ENCODE results near the gene POP5. TPM values are rescaled to one million over a fixed set of nuclear protein-coding genes. Genes with fewer than 3 reads are reported as not detected.
A peak's percentile ranks its signal among the peaks of the same experiment; 100 is the strongest.

Gene POP5
- total RNA-seq, 5 donors from 2014 or later (not counting 1 experiment from before 2014, with no cell fraction given) = 40.6 to 69.0 (median 63.1) TPM

DNA sequence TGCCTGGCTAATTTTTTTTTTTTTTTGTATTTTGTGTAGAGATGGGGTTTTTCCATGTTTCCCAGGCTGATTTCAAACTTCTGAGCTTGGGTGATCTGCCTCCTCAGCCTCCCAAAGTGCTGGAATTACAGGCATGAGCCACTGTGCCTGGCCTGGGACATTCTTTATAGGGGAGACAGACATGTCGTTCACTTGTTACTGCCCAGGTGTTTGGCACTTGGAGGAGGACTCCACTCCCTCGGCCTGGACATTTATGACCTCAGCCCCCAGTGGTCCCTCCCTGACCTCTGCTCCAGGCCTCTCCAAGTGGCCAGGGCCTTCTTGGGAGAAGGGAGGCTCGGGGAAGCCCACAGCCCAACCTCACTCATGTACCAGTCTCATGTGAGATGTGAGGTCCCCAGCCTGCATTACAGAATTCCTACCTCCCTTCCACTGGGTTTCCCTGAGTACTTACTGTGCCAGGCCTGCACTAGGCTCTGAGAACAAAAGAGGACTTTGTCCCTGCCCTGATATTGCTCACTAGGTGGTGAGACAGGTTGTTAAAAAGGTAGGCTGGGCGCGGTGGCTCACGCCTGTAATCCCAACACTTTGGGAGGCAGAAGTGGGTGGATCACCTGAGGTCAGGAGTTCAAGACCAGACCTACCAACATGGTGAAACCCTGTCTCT, 9.7 kb upstream of the POP5 start:
- ChIA-PET POLR2A (interaction anchor here in 1 of 2 donors (0.6 kb wide), 1 partner anchor 297 kb away, joined by 3 read pairs; no protein-coding TSS in a partner anchor), CTCF (interaction anchor here (0.6 to 0.7 kb wide), 2 partner anchors 469 to 502 kb away, joined by 3 read pairs; no protein-coding TSS in a partner anchor)
- no peaks in the 10 kb centered on the region for H3K36me3 ChIP-seq (ENCODE audit: control insufficient read depth in 2 of 2, extremely low read depth in 1 of 2, insufficient read depth in 1 of 2, low read length in 1 of 2)
- Mint-ChIP-seq H3K27me3 (peaks cover 0 to 1% of the 10 kb centered on the region in 2 donors), H3K4me3 (no peak overlapping the region), H3K4me1 (no peaks in the 10 kb centered on the region), H3K27ac (no peak overlapping the region), H3K9me3 (no peaks in the 10 kb centered on the region), H3K36me3 (no peaks in the 10 kb centered on the region)
- WGBS (ENCODE audit: insufficient coverage) = 92% methylated on average over 4 of the region's 6 CpGs
- H3K4me3 ChIP-seq (ENCODE audit: control insufficient read depth in 1 of 2, extremely low read depth in 1 of 2, low read length in 1 of 2) = no peak overlapping the region
- DNase-seq = no peak
- H3K9me3 ChIP-seq = no peaks in the 10 kb centered on the region
- ATAC-seq (replicated peaks in 1 of 4) = no peak
- no peaks in the 10 kb centered on the region for H3K4me1 ChIP-seq (ENCODE audit: control insufficient read depth in 1 of 2, extremely low read depth in 1 of 2, insufficient read depth in 2 of 2, low read length in 2 of 2)
- H3K27ac ChIP-seq (ENCODE audit: low read length) = no peak overlapping the region
- peaks cover 0 to 6% of the 10 kb centered on the region in 2 experiments for H3K27me3 ChIP-seq (replicated peaks in 1 of 2; ENCODE audit: control insufficient read depth in 2 of 2, extremely low read depth in 1 of 2, insufficient read depth in 2 of 2, low read length in 1 of 2)

DNA sequence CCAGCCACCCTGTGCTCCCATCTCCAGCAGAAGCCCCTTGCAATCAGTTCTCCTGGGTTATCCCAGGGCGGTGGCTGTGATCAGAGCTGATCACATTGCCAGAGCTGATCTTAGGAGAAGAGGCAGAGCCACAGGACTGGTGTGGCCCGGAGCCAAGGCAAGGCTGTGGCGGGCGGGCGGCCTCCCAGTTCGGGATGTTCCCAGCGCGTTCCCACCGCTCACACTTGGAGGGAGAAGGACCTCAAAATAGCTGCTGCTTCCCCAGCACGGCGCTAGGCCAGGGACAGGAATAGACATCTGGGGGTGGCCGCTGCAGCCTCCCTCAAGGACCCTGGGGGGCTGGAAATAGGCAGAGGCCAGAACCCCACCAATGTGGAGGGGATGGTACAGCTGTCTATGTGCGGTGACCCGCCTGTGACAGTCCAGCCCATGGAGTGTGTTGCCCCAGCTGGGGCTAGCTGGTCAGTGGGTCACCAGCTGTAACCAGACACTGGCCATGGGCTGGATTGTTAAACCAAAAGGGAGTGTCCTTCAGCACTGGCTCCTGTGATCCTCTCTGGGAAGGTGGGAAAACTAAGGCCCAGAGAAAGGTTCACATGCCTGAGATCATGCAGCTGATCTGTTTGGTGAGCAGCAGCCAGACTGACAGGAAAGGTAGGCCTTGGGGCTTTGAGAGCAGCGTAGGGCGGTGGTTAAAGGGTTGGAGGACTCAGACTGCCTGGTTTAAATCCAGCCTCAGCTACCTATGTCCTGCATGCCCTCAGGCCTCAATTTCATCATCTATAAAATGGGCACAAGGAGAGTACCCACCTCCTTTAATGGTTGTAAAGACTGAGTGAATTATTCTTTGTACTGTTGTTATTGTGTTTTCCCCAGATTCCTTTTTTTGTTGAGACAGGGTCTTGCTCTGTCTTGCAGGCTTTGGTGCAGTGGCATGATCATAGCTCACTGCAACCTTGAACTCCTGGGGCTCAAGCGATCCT, 8.0 kb upstream of the POP5 start:
- Histone ChIP-seq H3K27ac (ENCODE audit: low read length) (no peak overlapping the region), H3K4me1 (ENCODE audit: control insufficient read depth in 1 of 2, extremely low read depth in 1 of 2, insufficient read depth in 2 of 2, low read length in 2 of 2) (peaks cover 0 to 7% of the 10 kb centered on the region in 2 experiments), H3K9me3 (no peaks in the 10 kb centered on the region), H3K27me3 (replicated peaks in 1 of 2; ENCODE audit: control insufficient read depth in 2 of 2, extremely low read depth in 1 of 2, insufficient read depth in 2 of 2, low read length in 1 of 2) (peaks cover 0 to 20% of the 10 kb centered on the region in 2 experiments), H3K36me3 (ENCODE audit: control insufficient read depth in 2 of 2, extremely low read depth in 1 of 2, insufficient read depth in 1 of 2, low read length in 1 of 2) (no peaks in the 10 kb centered on the region), H3K4me3 (ENCODE audit: control insufficient read depth in 1 of 2, extremely low read depth in 1 of 2, low read length in 1 of 2) (no peak overlapping the region)
- H3K27me3 Mint-ChIP-seq = no peaks in the 10 kb centered on the region
- no peak overlapping the region for H3K27ac Mint-ChIP-seq
- no peak for DNase-seq
- no peaks in the 10 kb centered on the region for H3K36me3 Mint-ChIP-seq
- ATAC-seq (replicated peaks in 1 of 4) = no peak
- ChIA-PET CTCF (no interaction called here), POLR2A (interaction anchor here in 1 of 2 donors (0.6 kb wide), 1 partner anchor 1855 kb away, joined by 4 read pairs; no protein-coding TSS in a partner anchor)
- no peaks in the 10 kb centered on the region for H3K9me3 Mint-ChIP-seq
- H3K4me3 Mint-ChIP-seq = no peak overlapping the region
- 93% methylated on average over 8 of the region's 17 CpGs for WGBS (ENCODE audit: insufficient coverage)
- H3K4me1 Mint-ChIP-seq = peaks cover 0 to 3% (median 2%) of the 10 kb centered on the region in 3 donors

GRCh38 chr12:120588371-120588770, 7.2 kb upstream of the POP5 start:
- no CpG with 5 or more reads among the region's 1 CpG for WGBS (ENCODE audit: insufficient coverage)
- ChIA-PET POLR2A (interaction anchor here in 1 of 2 donors (0.6 to 0.7 kb wide), 2 partner anchors 13 to 1856 kb away, joined by 4 read pairs; no protein-coding TSS in a partner anchor), CTCF (interaction anchor here in 1 of 2 donors (0.5 to 1.0 kb wide), 3 partner anchors 119 to 812 kb away, joined by 3 read pairs; partner anchors contain the start of gene RNF34)

DNA sequence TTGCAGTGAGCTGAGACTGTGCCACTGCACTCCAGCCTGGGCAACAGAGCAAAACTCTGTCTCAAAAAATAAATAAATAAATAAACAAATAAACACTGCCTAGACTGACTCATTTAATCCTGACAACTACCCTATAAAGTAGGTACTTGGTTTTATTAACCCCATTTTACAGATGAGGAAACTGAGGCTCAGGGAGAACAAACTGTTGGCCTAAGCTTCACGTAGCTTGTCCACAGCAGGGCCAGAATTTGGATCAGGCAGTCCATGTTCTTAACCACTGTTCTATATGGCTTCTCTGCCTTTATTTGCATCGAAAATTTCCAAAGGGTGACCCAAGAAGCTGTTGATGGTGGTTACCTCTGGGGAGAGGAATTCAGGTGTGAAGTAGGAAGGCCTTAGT, 5.7 kb upstream of the POP5 start:
- no peak overlapping the region for H3K27ac ChIP-seq (ENCODE audit: low read length)
- Mint-ChIP-seq H3K4me1 (peaks cover 13 to 18% (median 17%) of the 10 kb centered on the region in 3 donors), H3K36me3 (no peaks in the 10 kb centered on the region), H3K27ac (no peak overlapping the region), H3K4me3 (no peak overlapping the region), H3K9me3 (no peaks in the 10 kb centered on the region), H3K27me3 (peaks cover 0 to 7% of the 10 kb centered on the region in 2 donors)
- no peak overlapping the region for H3K4me3 ChIP-seq (ENCODE audit: control insufficient read depth in 1 of 2, extremely low read depth in 1 of 2, low read length in 1 of 2)
- no peaks in the 10 kb centered on the region for H3K36me3 ChIP-seq (ENCODE audit: control insufficient read depth in 2 of 2, extremely low read depth in 1 of 2, insufficient read depth in 1 of 2, low read length in 1 of 2)
- ATAC-seq (replicated peaks in 1 of 4) (no peak), DNase-seq (no peak)
- peaks cover 2 to 29% of the 10 kb centered on the region in 2 experiments for H3K27me3 ChIP-seq (replicated peaks in 1 of 2; ENCODE audit: control insufficient read depth in 2 of 2, extremely low read depth in 1 of 2, insufficient read depth in 2 of 2, low read length in 1 of 2)
- no peaks in the 10 kb centered on the region for H3K9me3 ChIP-seq
- ChIA-PET CTCF (interaction anchor here in 1 of 2 donors (0.6 kb wide), 1 partner anchor 49 kb away, joined by 3 read pairs; no protein-coding TSS in a partner anchor), POLR2A (no interaction called here)
- WGBS (ENCODE audit: insufficient coverage) = no CpG with 5 or more reads among the region's 2 CpGs
- peaks cover 0 to 22% of the 10 kb centered on the region in 2 experiments for H3K4me1 ChIP-seq (ENCODE audit: control insufficient read depth in 1 of 2, extremely low read depth in 1 of 2, insufficient read depth in 2 of 2, low read length in 2 of 2)

More at GRCh38 chr12:120588371-120588770, 7.2 kb upstream of the POP5 start:
- Histone ChIP-seq H3K27ac (ENCODE audit: low read length) (no peak overlapping the region), H3K27me3 (replicated peaks in 1 of 2; ENCODE audit: control insufficient read depth in 2 of 2, extremely low read depth in 1 of 2, insufficient read depth in 2 of 2, low read length in 1 of 2) (peaks cover 2 to 28% of the 10 kb centered on the region in 2 experiments), H3K36me3 (ENCODE audit: control insufficient read depth in 2 of 2, extremely low read depth in 1 of 2, insufficient read depth in 1 of 2, low read length in 1 of 2) (no peaks in the 10 kb centered on the region), H3K4me1 (ENCODE audit: control insufficient read depth in 1 of 2, extremely low read depth in 1 of 2, insufficient read depth in 2 of 2, low read length in 2 of 2) (peaks cover 0 to 15% of the 10 kb centered on the region in 2 experiments), H3K4me3 (ENCODE audit: control insufficient read depth in 1 of 2, extremely low read depth in 1 of 2, low read length in 1 of 2) (no peak overlapping the region), H3K9me3 (no peaks in the 10 kb centered on the region)
- H3K27me3 Mint-ChIP-seq = peaks cover 0 to 4% of the 10 kb centered on the region in 2 donors
- H3K4me3 Mint-ChIP-seq = no peak overlapping the region
- no peak for DNase-seq
- no peak overlapping the region for H3K27ac Mint-ChIP-seq
- H3K36me3 Mint-ChIP-seq = no peaks in the 10 kb centered on the region
- no peaks in the 10 kb centered on the region for H3K9me3 Mint-ChIP-seq
- H3K4me1 Mint-ChIP-seq = peaks cover 7 to 10% (median 9%) of the 10 kb centered on the region in 3 donors
- ATAC-seq (replicated peaks in 1 of 4) = no peak

DNA sequence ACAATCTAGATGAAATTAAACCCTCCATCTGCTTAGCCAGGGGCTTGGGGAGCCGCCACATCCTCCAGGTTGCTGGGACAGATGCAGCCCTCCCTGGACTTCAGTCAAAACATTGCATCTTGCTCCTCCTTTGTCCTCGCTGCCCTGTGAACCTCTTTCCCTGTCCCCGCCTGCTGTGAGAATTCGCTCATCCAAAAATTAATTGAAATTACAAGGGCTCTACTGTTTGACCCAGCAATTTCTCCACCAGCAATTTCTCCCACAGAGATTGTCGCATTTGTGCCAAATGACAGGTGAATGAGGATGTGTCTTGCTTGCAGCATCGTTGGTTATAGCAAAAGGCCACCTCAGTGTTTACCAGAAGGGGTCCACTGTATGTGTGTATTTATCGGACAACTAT, 5.0 kb upstream of the POP5 start:
- Mint-ChIP-seq H3K9me3 (no peaks in the 10 kb centered on the region), H3K4me3 (peak overlapping the region in 1 of 3 donors; percentile 98), H3K36me3 (no peaks in the 10 kb centered on the region), H3K27me3 (peaks cover 0 to 7% of the 10 kb centered on the region in 2 donors), H3K27ac (no peak overlapping the region), H3K4me1 (peaks cover 20 to 24% (median 24%) of the 10 kb centered on the region in 3 donors)
- peaks cover 2 to 29% of the 10 kb centered on the region in 2 experiments for H3K27me3 ChIP-seq (replicated peaks in 1 of 2; ENCODE audit: control insufficient read depth in 2 of 2, extremely low read depth in 1 of 2, insufficient read depth in 2 of 2, low read length in 1 of 2)
- H3K4me3 ChIP-seq (ENCODE audit: control insufficient read depth in 1 of 2, extremely low read depth in 1 of 2, low read length in 1 of 2) = no peak overlapping the region
- ChIA-PET POLR2A (no interaction called here), CTCF (no interaction called here)
- H3K4me1 ChIP-seq (ENCODE audit: control insufficient read depth in 1 of 2, extremely low read depth in 1 of 2, insufficient read depth in 2 of 2, low read length in 2 of 2) = peaks cover 0 to 26% of the 10 kb centered on the region in 2 experiments
- no peak for DNase-seq
- H3K36me3 ChIP-seq (ENCODE audit: control insufficient read depth in 2 of 2, extremely low read depth in 1 of 2, insufficient read depth in 1 of 2, low read length in 1 of 2) = no peaks in the 10 kb centered on the region
- no peaks in the 10 kb centered on the region for H3K9me3 ChIP-seq
- ATAC-seq (replicated peaks in 1 of 4) = no peak
- 100% methylated on average over 1 of the region's 7 CpGs for WGBS (ENCODE audit: insufficient coverage)
- H3K27ac ChIP-seq (ENCODE audit: low read length) = no peak overlapping the region

All from T-cell (primary cell).